Ishikawa (cell line): ENCODE measurements around the gene GALNT11.

ENCODE experiments used
- EP300 ChIP-seq: IDR thresholded peaks from 2 replicates; pipeline ENCODE4 v1.6.1; 2012; ENCODE audit warnings: borderline replicate concordance
- NFIC ChIP-seq: IDR thresholded peaks from 2 replicates; pipeline ENCODE4 v1.6.1; 2012
- RAD21 ChIP-seq: IDR thresholded peaks from 2 replicates; pipeline ENCODE4 v1.6.1; 2012; ENCODE audit warnings: low read depth
- REST ChIP-seq: IDR thresholded peaks from 2 replicates; pipeline ENCODE4 v1.6.1; 2012; ENCODE audit warnings: low read depth, mild to moderate bottlenecking
- TAF1 ChIP-seq: IDR thresholded peaks from 2 replicates; pipeline ENCODE4 v1.6.1; 2012; ENCODE audit warnings: low read depth, mild to moderate bottlenecking
- YY1 ChIP-seq: IDR thresholded peaks from 2 replicates; pipeline ENCODE4 v1.6.1; 2012; ENCODE audit warnings: low read depth

- TF ChIP-seq NFIC (no peak), REST (no peak), TAF1 (no peak), EP300 (no peak), RAD21 (no peak), YY1 (no peak)
These were observed 10.3 kb downstream of the GALNT11 start for GRCh38 chr7:152035817-152036216.
